NCI-H1048 (cell line): ENCODE results near the gene HSFX1.
"Not testable (repeated sequence)": the region's sequence is repeated elsewhere in the genome, so short reads cannot be mapped to it uniquely, and the experiment has no call there.

Experiments
- DNase-seq: peaks from one replicate; lab custom pipeline; 2025; lab: John Stamatoyannopoulos, UW

The HSFX1 gene, protein sequence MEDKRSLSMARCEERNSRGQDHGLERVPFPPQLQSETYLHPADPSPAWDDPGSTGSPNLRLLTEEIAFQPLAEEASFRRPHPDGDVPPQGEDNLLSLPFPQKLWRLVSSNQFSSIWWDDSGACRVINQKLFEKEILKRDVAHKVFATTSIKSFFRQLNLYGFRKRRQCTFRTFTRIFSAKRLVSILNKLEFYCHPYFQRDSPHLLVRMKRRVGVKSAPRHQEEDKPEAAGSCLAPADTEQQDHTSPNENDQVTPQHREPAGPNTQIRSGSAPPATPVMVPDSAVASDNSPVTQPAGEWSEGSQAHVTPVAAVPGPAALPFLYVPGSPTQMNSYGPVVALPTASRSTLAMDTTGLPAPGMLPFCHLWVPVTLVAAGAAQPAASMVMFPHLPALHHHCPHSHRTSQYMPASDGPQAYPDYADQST

DNA sequence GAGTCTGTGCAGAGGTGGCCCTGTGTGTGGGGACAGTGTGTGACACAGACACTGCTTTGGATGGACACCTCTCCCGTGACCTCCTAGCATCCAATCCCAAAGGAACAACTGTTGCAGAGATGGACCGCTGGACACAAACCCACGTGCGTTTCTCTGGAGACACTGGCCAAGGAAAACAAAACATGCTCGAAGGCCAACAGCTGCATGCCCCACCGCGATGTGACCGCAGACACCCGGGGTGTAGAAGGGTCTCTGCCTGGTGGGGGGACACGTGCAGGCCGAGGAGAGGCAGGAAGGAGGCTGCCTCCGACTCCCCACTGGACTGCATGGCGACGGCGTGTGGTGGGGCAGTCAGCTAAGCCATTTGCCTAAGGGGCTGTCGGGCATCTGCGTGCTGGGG is at the start of gene HSFX1:
TSS of gene HSFX1 (plus strand) at position 301 of the 400 bp plus-strand sequence. CDS start 614 bp downstream, outside the sequence.
- DNase-seq = not testable (repeated sequence)

DNA sequence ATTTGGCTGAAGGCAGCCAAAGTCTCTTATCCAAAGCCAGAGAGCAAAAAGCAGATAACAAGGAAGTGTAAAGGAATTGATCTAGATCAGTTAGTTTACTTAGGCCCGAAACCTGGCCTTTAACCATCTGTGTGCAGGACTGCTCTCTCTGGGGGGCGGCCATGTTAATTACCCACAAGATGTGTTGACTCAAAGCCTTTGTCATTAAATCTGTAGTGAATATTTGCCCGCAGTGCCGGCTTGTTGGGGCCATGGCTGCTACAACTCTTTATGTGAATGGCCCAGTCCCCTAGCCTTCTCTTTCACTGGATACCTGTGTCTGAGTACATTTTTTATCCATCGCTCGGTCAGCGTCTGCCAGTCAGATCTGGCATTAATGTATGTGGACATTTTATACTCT is 46.6 kb upstream of the HSFX1 start:
- DNase-seq = not testable (repeated sequence)

DNA sequence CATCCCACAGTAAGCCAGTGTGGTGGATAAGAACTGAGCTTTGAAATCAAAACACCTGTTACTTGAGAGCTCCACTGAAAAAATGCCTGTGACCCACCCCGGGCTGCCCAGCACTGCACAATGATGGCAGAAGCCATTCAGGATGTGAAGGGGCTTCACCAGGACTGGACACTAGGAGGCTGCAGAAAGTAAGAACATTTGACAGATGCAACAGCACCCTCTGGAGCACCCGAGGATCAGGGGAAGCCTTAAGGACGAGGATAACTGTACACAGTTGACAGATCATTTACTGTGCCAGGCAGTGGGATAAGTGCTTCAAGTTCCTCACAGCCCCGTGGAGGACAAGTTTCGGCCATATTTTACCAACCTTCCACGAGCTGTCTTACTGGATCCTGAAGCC is 31.6 kb upstream of the HSFX1 start:
- DNase-seq = not testable (repeated sequence)

DNA sequence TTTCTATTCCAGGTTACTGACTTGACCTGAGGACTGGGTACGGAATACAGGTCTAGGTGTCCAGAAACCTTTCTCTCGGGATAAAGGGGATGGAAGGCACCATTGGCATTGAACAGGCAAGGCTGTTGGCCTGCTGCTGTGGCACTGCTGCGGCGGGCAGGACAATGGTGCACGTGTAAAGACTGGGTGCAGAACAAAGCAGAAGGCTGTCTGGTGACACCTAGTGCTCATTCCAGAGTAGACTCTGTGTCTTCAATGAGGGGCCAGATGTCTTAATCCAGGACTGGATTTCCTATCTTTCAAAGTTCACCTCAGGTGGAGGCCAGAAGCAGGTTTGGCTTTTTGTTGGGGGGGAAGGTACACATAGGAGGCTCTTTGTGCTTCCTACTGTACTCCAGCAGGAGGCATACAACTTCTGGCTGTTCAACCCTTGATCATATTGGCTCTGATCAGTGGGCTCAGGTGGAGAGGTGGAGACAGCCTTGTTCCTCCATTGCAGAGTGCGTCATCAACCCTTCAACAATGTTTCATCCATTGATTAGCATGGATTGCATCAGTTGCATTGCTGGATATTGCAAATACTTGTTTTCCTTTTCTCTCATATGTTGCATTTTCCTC is 27.4 kb upstream of the HSFX1 start:
- DNase-seq = not testable (repeated sequence)

- no peak for DNase-seq
Measured at GRCh38 chrX:149757206-149758067, 16.4 kb upstream of the HSFX1 start.

DNA sequence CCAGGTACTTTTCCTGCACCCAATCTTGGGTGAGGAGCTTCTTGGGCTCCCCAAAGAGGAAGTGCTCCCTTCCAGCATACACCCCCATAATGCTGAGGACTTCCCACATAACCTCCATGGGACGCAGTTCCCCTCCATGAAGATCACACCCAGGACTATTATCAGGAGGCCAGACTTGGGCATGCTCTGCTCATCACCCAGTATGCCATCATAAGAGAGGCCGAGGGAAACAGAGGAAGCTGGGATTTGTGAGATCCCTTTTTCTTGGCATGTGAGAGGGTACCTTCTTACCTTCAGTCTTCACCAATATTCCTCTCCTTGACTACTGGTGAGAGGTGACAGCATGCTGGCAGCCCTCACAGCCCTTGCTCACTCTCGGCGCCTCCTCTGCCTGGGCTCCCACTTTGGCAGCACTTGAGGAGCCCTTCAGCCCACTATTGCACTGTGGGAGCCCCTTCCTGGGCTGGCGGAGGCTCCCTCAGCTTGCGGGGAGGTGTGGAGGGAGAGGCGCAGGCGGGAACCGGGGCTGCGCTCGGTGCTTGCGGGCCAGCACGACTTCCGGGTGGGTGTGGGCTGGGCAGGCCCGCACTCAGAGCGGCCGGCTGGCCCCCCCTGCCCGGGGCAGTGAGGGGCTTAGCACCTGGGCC is 15.7 kb upstream of the HSFX1 start:
- no peak for DNase-seq

DNA sequence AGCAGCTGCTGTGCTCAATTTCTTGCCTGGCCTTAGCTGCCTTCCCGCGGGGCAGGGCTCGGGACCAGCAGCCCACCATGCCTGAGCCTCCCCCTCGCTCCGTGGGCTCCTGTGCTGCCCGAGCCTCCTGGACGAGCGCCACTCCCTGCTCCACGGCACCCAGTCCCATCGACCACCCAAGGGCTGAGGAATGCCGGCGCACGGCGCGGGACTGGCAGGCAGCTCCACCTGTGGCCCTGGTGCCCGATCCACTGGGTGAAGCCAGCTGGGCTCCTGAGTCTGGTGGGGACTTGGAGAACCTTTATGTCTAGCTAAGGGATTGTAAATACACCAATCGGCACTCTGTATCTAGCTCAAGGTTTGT is 15.2 kb upstream of the HSFX1 start:
- not testable (repeated sequence) for DNase-seq

DNA sequence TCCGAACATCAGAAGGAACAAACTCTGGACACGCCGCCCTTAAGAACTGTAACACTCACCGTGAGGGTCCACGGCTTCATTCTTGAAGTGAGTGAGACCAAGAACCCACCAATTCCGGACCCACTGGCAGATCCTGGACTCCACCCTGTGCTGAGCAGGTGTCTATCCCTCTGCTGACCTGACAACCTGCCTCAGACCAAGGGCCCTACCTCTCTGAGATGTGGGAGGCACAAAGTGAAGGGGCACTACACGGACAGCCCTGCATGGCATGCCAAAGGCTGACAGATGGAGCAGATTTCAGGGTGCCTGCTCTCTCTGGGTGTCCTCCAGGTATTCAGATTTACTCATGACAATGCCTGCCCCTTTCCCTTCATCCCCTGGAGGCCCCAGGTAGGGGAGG is 14.0 kb upstream of the HSFX1 start:
- DNase-seq = no peak

- no peak for DNase-seq
Measured at GRCh38 chrX:149760965-149761364, 12.9 kb upstream of the HSFX1 start.

DNA sequence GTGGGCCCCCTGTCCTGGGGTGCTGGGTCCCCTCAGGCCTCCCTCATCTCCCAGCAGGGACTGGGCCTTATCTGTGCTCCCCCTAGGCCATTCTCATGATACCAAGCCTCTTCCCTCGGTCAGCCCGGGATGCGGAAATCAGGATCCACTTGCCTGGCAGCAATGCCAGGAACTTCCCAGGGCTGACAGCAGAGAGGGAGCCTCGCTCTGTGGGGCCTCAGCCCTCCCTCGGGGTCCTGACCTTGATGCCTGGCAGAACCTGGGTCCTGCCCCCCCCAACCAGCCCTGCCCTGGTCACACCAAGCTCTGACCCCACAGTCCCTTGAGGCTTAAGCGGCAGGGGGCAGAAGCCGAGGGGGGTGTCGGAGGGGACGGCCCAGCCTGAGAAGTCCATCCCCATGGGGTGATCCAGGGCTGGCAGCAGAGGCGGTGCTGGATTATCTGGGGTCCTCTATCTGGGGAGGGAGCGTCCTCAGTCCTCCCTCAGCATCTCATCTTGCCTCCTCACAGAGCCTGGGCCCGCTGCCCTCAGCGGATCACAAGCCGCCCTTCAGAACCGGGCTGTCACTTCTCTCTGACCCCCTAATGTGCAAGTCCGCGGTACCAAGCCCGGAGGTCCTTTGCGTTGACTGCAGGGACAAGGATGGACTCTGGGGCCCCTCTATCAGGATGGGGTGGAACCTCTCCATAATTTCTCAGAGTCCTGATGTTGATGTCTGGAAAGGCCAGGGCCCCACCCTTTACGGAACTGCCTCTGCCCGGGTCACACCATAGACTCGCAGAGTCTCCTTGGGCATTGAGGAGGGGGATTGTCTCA is 11.8 kb upstream of the HSFX1 start:
- DNase-seq = not testable (repeated sequence)

GRCh38 chrX:149762696-149763614 is 10.9 kb upstream of the HSFX1 start:
- DNase-seq = no peak

DNA sequence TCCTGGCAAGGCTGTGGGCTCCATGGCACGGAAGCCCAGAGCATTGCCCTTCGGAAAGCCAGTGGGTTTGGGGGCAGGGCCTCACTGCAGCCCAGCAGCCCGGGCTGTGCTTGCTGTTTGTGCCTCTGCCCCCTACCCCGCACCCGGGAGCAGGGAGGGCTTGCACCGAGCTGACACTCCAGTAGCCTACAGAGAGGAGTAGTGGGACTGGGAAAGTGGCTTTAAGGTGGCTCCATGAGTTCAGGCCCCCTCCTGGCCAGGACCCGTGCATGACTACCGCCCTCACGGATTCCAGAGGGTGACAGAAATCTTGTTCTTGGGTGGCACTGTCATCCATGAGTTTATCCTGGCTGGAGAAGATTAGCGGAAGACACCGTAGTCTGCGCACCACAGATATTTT is 3.5 kb upstream of the HSFX1 start:
- DNase-seq = not testable (repeated sequence)

DNA sequence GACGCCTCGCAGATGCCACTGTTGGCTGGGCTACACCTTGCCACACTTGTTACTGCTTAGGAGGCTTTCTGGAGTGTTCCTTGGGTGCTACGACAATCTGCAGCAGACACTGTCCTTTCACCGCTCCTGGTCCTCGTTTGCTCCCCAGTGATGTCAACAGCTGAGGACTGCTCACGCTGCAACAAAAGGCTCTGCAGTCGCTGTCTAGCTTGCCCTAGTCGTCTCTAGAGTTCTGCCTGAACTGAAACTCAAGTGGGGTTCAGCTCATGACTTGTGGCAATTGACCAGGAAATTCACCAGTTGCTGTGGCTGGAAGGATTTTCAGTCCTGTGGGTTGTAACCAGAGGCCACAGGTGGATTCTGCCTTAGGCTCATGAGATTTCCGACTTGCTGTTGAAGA is 842 bp upstream of the HSFX1 start:
- DNase-seq = not testable (repeated sequence)

DNA sequence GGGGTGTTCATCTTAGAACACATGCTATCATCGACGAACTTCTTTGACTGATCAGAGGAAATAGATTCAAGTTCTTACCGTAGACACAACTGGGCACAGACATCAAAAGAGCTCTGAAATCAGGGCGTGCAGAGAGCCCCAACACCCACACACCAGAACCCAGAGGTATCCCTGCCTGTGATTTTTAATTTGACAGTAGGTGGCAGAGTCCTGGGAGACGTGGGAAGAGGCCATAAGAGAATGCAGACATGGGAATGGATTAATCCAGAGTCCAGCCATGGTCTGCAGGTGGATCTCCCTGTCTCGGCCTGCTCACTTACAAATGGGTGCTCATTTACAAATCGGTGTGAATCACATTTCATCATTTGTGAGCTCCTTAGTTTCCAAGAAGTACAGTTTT is 4.1 kb downstream of the HSFX1 start:
- DNase-seq = not testable (repeated sequence)

DNA sequence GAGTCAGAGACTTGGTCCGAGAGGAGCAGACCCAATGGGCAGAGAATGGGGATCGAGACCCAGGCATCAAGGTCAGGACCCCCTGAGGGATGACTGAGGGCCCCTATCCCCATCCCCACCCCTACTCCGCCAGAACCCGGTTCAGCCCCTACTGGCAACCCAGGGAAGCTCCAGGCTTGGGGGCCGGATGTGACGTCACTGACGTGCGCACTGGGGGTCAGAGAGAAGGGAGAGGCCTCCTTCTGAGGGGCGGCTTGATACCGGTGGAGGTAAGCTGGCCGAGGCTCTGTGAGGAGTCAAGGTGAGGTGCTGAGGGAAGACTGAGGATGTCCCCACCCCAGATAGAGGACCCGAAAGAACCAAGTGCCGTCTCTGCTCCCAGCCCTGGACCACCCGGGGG is 7.9 kb downstream of the HSFX1 start, which contains the start of gene MAGEA9:
TSS of gene MAGEA9 (plus strand) at position 204 of the 400 bp plus-strand sequence. CDS start 4,281 bp downstream, outside the sequence.
- not testable (repeated sequence) for DNase-seq

DNA sequence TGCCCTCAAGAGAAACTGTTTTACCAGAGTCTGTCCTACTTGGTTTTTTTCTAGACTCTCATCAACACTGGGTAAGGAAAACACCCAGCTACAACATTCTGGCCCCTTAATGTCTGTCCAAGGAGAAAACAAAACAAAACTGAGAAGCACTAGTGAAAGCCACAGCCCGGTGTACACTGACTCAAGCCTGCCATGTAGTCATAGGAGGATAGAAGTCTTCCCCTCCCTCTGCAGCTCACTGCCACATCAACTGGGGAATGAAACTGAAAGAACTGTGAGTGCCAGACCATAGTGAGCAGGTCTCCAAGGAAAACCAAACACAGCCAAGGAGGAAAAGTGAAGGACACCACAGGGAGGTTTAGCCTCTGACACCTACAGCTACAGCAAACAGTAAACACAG is 21.7 kb downstream of the HSFX1 start:
- DNase-seq = not testable (repeated sequence)

DNA sequence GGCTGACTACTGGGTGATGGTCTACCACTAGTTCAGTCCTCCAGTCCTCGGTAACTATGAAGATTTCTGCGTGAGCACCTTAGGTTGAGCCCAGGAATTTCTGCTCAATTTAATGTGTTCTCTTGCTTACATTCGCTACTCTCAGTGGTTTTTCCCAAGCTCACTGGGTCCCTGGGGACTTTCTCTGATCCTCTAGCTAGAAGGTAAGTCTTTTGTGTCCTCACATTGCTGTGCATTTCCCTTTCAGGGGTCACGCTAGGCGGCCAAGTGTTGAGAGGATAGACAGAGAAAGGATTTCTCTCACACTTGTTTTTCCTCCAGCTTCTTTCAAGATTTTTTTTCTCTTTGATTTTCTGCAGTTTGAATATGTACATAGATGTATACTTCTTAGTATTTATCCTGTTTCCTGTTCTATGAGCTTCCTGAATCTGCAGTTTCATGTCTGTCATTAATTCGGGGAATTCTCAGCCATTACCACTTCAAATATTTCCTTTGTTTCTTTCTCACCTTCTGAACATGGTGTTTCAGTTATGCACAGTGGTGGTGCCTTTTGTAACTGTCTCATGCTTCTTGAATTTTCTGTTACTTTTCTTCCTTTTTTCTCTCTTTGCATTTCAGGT is 25.3 kb downstream of the HSFX1 start:
- DNase-seq = no peak

DNA sequence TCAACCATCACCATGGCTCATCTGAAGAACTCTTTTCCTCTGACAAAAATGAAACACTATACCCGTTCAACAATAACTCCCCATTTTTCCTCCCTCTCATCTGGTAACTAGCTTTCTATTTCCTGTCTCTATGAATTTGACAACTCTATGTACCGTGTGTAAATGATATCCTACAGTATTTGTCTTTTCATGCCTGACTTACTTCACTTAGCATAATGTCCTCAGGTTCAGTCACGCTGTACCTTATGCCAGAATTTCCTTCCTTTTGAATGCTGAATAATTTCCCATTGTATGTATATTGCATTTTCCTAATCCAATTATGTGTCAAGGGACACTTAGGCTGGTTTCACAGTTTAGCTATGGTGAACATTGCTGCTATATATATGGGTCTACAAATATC is 26.1 kb downstream of the HSFX1 start:
- DNase-seq = peak; percentile 6

GRCh38 chrX:149803458-149804062 is 29.7 kb downstream of the HSFX1 start:
- DNase-seq = no peak
